BLaER1 (cell line): ENCODE measurements around the gene CDH8.

Experiments used
- H3K27ac ChIP-seq: shearing (Covaris generic); formaldehyde crosslinking; 2 replicates; pipeline ENCODE4 v1.8.1; 2022
- H3K27me3 ChIP-seq: shearing (Covaris generic); formaldehyde crosslinking; 2 replicates; pipeline ENCODE4 v1.8.1; 2022
- H3K36me3 ChIP-seq: shearing (Covaris generic); formaldehyde crosslinking; 2 replicates; pipeline ENCODE4 v1.8.1; 2022
- H3K4me1 ChIP-seq: shearing (Covaris generic); formaldehyde crosslinking; 2 replicates; pipeline ENCODE4 v1.8.1; 2022
- H3K4me2 ChIP-seq: shearing (Covaris generic); formaldehyde crosslinking; 2 replicates; pipeline ENCODE4 v1.8.1; 2022
- H3K4me3 ChIP-seq: shearing (Covaris generic); formaldehyde crosslinking; 2 replicates; pipeline ENCODE4 v1.8.1; 2022
- H3K9ac ChIP-seq: shearing (Covaris generic); formaldehyde crosslinking; 2 replicates; pipeline ENCODE4 v1.8.1; 2022
- H3K9me3 ChIP-seq: shearing (Covaris generic); formaldehyde crosslinking; 2 replicates; pipeline ENCODE4 v1.8.1; 2022
- H4K20me1 ChIP-seq: shearing (Covaris generic); formaldehyde crosslinking; 2 replicates; pipeline ENCODE4 v1.8.1; 2022
- Cebpa-rat ChIP-seq: shearing (Covaris generic); IDR thresholded peaks from 2 replicates; pipeline ENCODE4 v1.8.1; 2022

Gene CDH8

GRCh38 chr16:61877436-61877835 is 158.8 kb downstream of the CDH8 start:
- no peaks in the 10 kb centered on the region for H3K27me3 ChIP-seq
- no peaks in the 10 kb centered on the region for H3K4me1 ChIP-seq
- TF ChIP-seq Cebpa-rat: no peak
- no peak overlapping the region for H3K27ac ChIP-seq
- no peak overlapping the region for H3K4me2 ChIP-seq
- no peak overlapping the region for H3K9ac ChIP-seq
- no peaks in the 10 kb centered on the region for H3K36me3 ChIP-seq
- no peaks in the 10 kb centered on the region for H3K9me3 ChIP-seq
- no peak overlapping the region for H3K4me3 ChIP-seq
- H4K20me1 ChIP-seq: no peaks in the 10 kb centered on the region

GRCh38 chr16:61872778-61873119 is 163.5 kb downstream of the CDH8 start:
- no peaks in the 10 kb centered on the region for H4K20me1 ChIP-seq
- TF ChIP-seq Cebpa-rat: no peak
- H3K36me3 ChIP-seq: no peaks in the 10 kb centered on the region
- H3K4me3 ChIP-seq: no peak overlapping the region
- H3K9ac ChIP-seq: no peak overlapping the region
- no peaks in the 10 kb centered on the region for H3K9me3 ChIP-seq
- H3K4me1 ChIP-seq: 0 out of 2 replicates have a peak, but pooled peaks cover 4% of the 10 kb centered on the region
- H3K4me2 ChIP-seq: no peak overlapping the region
- no peaks in the 10 kb centered on the region for H3K27me3 ChIP-seq
- no peak overlapping the region for H3K27ac ChIP-seq

DNA sequence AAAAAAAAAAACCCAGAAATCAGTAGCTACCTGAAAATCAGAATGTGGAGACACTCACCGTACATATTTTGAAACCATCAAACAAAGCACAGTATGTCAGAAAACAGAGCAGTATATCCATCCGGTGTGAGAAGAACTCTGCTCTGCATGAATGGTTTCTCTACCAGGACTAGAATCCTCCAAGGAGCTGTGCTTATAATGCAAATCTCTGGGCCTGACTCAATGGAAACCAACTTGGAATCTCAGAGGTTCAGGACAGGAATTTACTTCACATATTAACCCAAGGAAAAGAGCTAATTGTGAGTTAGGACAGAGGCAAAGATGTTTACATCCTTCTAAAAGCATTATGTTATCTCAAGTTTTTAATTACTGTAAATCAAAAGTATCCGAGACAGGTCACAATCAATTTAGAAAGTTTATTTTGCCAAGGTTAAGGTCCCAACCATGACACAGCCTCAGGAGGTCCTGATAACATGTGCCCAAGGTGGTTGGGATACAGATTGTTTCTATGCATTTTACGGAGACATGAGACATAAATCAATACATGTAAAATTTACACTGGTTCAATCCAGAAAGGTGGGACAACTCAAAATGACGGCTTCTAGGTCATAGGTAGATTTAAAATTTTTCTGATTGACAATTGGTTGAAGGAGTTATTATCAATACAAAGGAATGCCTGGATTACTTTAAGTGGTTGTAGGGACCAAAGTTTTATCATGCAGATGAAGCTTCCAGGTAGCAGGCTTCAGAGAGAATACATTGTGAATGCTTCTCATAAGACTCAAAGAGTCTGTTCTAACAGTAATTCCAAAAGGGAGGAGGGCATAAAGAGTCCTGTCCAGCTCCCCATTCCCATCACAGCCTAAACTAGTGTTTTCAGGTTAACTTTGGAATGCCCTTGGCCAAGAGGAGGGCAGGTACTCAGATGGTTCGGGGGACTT is 164.1 kb downstream of the CDH8 start:
- no peak overlapping the region for H3K4me2 ChIP-seq
- H4K20me1 ChIP-seq: no peaks in the 10 kb centered on the region
- no peak overlapping the region for H3K4me3 ChIP-seq
- no peaks in the 10 kb centered on the region for H3K27me3 ChIP-seq
- no peak for TF ChIP-seq Cebpa-rat
- H3K36me3 ChIP-seq: no peaks in the 10 kb centered on the region
- no peak overlapping the region for H3K9ac ChIP-seq
- H3K4me1 ChIP-seq: 0 out of 2 replicates have a peak, but pooled peaks cover 4% of the 10 kb centered on the region
- no peak overlapping the region for H3K27ac ChIP-seq
- no peaks in the 10 kb centered on the region for H3K9me3 ChIP-seq

- Histone ChIP-seq H3K4me1 (no peaks in the 10 kb centered on the region), H3K27ac (no peak overlapping the region), H3K4me3 (no peak overlapping the region), H3K9ac (no peak overlapping the region), H3K27me3 (no peaks in the 10 kb centered on the region), H4K20me1 (no peaks in the 10 kb centered on the region), H3K4me2 (no peak overlapping the region), H3K36me3 (no peaks in the 10 kb centered on the region), H3K9me3 (no peaks in the 10 kb centered on the region)
- TF ChIP-seq Cebpa-rat: no peak
Measured at GRCh38 chr16:61862221-61863155, 173.8 kb downstream of the CDH8 start.

- Histone ChIP-seq H3K27ac (no peak overlapping the region), H3K4me2 (no peak overlapping the region), H3K27me3 (no peaks in the 10 kb centered on the region), H3K4me1 (peaks cover 9% of the 10 kb centered on the region), H4K20me1 (no peaks in the 10 kb centered on the region), H3K4me3 (no peak overlapping the region), H3K36me3 (no peaks in the 10 kb centered on the region), H3K9ac (no peak overlapping the region), H3K9me3 (no peaks in the 10 kb centered on the region)
- TF ChIP-seq Cebpa-rat: no peak
Measured at GRCh38 chr16:61858988-61859387, 177.2 kb downstream of the CDH8 start.

DNA sequence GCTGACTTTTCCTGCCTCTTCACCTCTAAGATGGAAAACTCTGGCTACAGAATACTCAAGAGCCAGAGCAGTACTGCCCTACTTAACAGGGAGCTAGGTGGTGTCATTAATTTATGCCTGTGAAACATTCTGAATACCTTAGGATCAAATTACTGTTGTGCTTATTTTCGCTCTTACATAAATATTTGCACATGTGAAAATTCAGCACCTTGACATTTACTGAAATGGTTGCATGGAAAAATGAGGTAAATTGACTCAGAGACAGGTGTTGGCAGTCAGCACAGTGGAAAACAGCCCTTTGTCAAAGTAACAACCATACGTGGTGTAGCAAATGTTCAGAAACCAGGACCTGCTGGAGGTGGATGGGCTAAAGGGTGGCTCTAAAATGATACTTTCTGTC is 193.6 kb downstream of the CDH8 start:
- H3K4me3 ChIP-seq: no peak overlapping the region
- H3K4me1 ChIP-seq: no peaks in the 10 kb centered on the region
- no peaks in the 10 kb centered on the region for H4K20me1 ChIP-seq
- H3K27me3 ChIP-seq: no peaks in the 10 kb centered on the region
- H3K27ac ChIP-seq: no peak overlapping the region
- no peak overlapping the region for H3K4me2 ChIP-seq
- TF ChIP-seq Cebpa-rat: no peak
- H3K9me3 ChIP-seq: no peaks in the 10 kb centered on the region
- H3K9ac ChIP-seq: no peak overlapping the region
- H3K36me3 ChIP-seq: no peaks in the 10 kb centered on the region

DNA sequence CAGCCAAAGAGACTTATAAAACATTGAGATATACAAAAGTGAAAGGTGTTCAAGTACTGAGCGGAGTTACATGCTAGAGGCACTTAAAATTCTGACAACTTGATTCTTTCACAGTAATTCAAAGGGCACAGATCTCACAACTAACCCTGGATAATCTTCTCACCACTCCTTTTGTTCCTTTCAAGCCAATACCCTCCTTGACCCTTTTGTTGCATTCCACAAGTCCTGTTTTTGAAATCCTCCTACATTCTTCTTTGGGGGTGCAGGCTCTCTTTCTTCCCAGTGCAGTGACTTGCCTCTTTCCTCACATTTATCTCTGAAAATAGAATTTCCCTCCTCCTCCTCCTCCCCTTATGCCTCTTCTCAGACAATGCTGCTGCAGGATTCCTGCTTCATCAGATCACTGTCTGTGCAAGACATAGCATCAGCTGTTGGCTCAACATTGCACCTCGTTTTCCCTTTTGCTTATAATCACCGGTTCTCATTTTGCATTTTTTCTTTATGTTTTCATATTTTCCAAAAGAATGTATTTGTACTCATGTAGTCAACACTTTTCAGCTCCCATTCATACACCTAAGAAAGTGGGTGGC is 199.3 kb downstream of the CDH8 start:
- Histone ChIP-seq H3K9me3 (no peaks in the 10 kb centered on the region), H3K27me3 (no peaks in the 10 kb centered on the region), H3K4me2 (no peak overlapping the region), H3K9ac (no peak overlapping the region), H3K4me1 (peaks cover 13% of the 10 kb centered on the region), H3K27ac (no peak overlapping the region), H3K36me3 (no peaks in the 10 kb centered on the region), H3K4me3 (no peak overlapping the region), H4K20me1 (no peaks in the 10 kb centered on the region)
- no peak for TF ChIP-seq Cebpa-rat

GRCh38 chr16:61834082-61834481 is 202.2 kb downstream of the CDH8 start:
- TF ChIP-seq Cebpa-rat: no peak
- peaks cover 13% of the 10 kb centered on the region for H3K4me1 ChIP-seq
- H3K4me3 ChIP-seq: no peak overlapping the region

DNA sequence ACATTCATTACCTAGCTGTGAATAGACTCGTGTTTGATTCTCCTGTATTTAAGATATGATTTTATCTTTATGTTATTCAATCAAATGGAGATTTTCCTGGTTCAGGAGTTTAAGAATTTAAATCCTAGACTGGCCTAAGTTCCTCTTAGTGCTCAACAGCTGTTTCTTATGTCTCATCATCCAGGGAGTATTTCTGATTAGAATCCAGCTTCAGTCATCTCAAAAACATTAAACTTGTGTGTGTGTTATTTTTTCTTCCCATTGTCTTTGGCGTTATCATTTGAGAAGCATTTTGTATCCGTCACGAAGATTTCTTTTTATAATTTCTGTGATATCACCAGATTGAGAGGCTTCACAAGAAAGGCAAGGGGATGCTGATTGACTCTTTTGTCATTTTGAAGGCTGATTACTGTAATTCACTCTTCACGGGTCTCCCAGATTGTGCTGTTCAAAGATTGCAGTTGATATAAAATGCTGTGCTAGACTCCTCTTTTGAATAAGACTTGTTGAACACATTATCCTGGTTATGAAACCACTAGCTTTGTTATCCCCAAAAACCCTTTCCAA is 204.8 kb downstream of the CDH8 start:
- Histone ChIP-seq H3K36me3 (no peaks in the 10 kb centered on the region), H3K4me2 (no peak overlapping the region), H3K4me3 (no peak overlapping the region), H3K9me3 (no peaks in the 10 kb centered on the region), H4K20me1 (no peaks in the 10 kb centered on the region), H3K27me3 (no peaks in the 10 kb centered on the region), H3K9ac (no peak overlapping the region), H3K27ac (no peak overlapping the region), H3K4me1 (peaks cover 13% of the 10 kb centered on the region)
- no peak for TF ChIP-seq Cebpa-rat

More at GRCh38 chr16:61834082-61834481, 202.2 kb downstream of the CDH8 start:
- H4K20me1 ChIP-seq: no peaks in the 10 kb centered on the region
- H3K4me2 ChIP-seq: peak overlapping the region; percentile 48
- H3K9ac ChIP-seq: no peak overlapping the region
- H3K9me3 ChIP-seq: no peaks in the 10 kb centered on the region
- H3K27ac ChIP-seq: no peak overlapping the region
- no peaks in the 10 kb centered on the region for H3K27me3 ChIP-seq
- H3K36me3 ChIP-seq: no peaks in the 10 kb centered on the region
